HepG2 (cell line): ENCODE measurements around the gene SRP68. TPM values are rescaled to one million over a fixed set of nuclear protein-coding genes. Genes with fewer than 3 reads are reported as not detected.

Experiments used
- ATAC-seq: fragments of 200-7000 bp; cut with Tn5 transposase; 3 replicates; pipeline ENCODE4 v1.9.1; 2020; ENCODE audit warnings: mild to moderate bottlenecking, moderate library complexity
- BruUV-seq: library from RNA; stranded (reverse); fragments of 400-500 nt; replicated peaks from 2 replicates; lab custom pipeline; 2021; lab: Mats Ljungman, UMichigan
- CTCF ChIA-PET: fragments of 300-600 bp; formaldehyde crosslinking; extraction: SDS; loops from one replicate; lab custom pipeline; 2021; ENCODE audit warnings: low total read pairs, inconsistent platforms, low intra/inter-chr PET ratio; lab: Yijun Ruan, JAX
- POLR2A ChIA-PET: fragments of 350-600 bp; sonication (Branson Sonifier 250); formaldehyde crosslinking; loops from one replicate; lab custom pipeline; 2020; ENCODE audit warnings: antibody characterized with exemption, inconsistent platforms; lab: Yijun Ruan, JAX
- DNase-seq: peaks from one replicate; pipeline ENCODE4 v3.0.0-alpha.2; 2015; ENCODE audit warnings: low spot score
- FAIRE-seq: peaks from 3 replicates; lab custom pipeline; 2011; peaks lifted over from hg19 to GRCh38; lab: Jason Lieb, UNC
- H2AFZ ChIP-seq: one replicate; pipeline ENCODE4 v1.6.1; 2011; ENCODE audit warnings: low read length, inconsistent platforms
- H3K27ac ChIP-seq: fragments of 300-600 bp; 3 replicates; pipeline ENCODE4 v1.8.0; 2011; ENCODE audit warnings: mixed run types, mild to moderate bottlenecking, mixed read lengths, low read length, inconsistent platforms; ENCODE audit not compliant: insufficient read depth; ENCODE audit errors: extremely low read length
- H3K27me3 ChIP-seq, 2 experiments: fragments of 200-600 bp in 1 of 2; 2 replicates in 1 of 2; 3 replicates in 1 of 2; pipeline versions ENCODE4 v1.6.0 to v1.8.0; 2011; ENCODE audit warnings: low read length in 2 of 2, mild to moderate bottlenecking in 2 of 2, moderate library complexity in 2 of 2, inconsistent platforms in 1 of 2; ENCODE audit not compliant: insufficient read depth in 2 of 2, control insufficient read depth in 1 of 2
- H3K36me3 ChIP-seq, 2 experiments: fragments of 200-600 bp in 1 of 2; replicated peaks in 1 of 2; 2 replicates in 1 of 2; 3 replicates in 1 of 2; pipeline versions ENCODE4 v1.5.1 to v1.8.0; 2011; ENCODE audit warnings: low read length in 2 of 2, inconsistent platforms in 1 of 2; ENCODE audit not compliant: insufficient read depth in 2 of 2, control insufficient read depth in 1 of 2
- H3K4me1 ChIP-seq: 2 replicates; pipeline ENCODE4 v1.5.1; 2012; ENCODE audit warnings: low read length, inconsistent platforms; ENCODE audit not compliant: insufficient read depth
- H3K4me2 ChIP-seq: 2 replicates; pipeline ENCODE4 v1.6.0; 2011; ENCODE audit warnings: low read depth, low read length, inconsistent platforms
- H3K4me3 ChIP-seq, 3 experiments: fragments of 200-600 bp in 1 of 3; sonication (generic), shearing (Covaris generic) in 1 of 3; replicated peaks in 1 of 3; 2 replicates each; pipeline ENCODE4 v1.5.1; 2011 to 2016; ENCODE audit warnings: low read length in 3 of 3, inconsistent platforms in 2 of 3, low read depth in 2 of 3, mild to moderate bottlenecking in 2 of 3, control low read depth in 1 of 3, mixed read lengths in 1 of 3; ENCODE audit not compliant: insufficient read depth in 1 of 3
- H3K79me2 ChIP-seq: one replicate; pipeline ENCODE4 v1.6.1; 2011; ENCODE audit warnings: low read length, inconsistent platforms; ENCODE audit not compliant: insufficient read depth
- H3K9ac ChIP-seq: 2 replicates; pipeline ENCODE4 v1.6.0; 2011; ENCODE audit warnings: mild to moderate bottlenecking, low read depth, low read length, inconsistent platforms; ENCODE audit not compliant: insufficient read depth
- H3K9me3 ChIP-seq: 2 replicates; pipeline ENCODE4 v1.5.1; 2012; ENCODE audit warnings: mild to moderate bottlenecking, low read length
- H4K20me1 ChIP-seq: 2 replicates; pipeline ENCODE4 v1.6.0; 2011; ENCODE audit warnings: inconsistent platforms, mild to moderate bottlenecking, low read length, moderate library complexity; ENCODE audit not compliant: insufficient read depth
- EHMT2 ChIP-seq: fragments of 200-600 bp; sonication (generic); IDR thresholded peaks from 2 replicates; pipeline ENCODE4 v1.7.0; 2017; ENCODE audit warnings: antibody characterized with exemption, low read depth, low read length, borderline replicate concordance
- GTF3A ChIP-seq: sonication (generic); formaldehyde crosslinking; conservative IDR thresholded peaks from 2 replicates; pipeline ENCODE4 v1.4.0; 2020; ENCODE audit warnings: mild to moderate bottlenecking, missing genetic modification reagents
- MAF1 ChIP-seq: sonication (generic); formaldehyde crosslinking; IDR thresholded peaks from 2 replicates; pipeline ENCODE4 v1.5.0; 2020; ENCODE audit warnings: missing genetic modification reagents, borderline replicate concordance
- MYNN ChIP-seq: sonication (generic); formaldehyde crosslinking; IDR thresholded peaks from 2 replicates; pipeline ENCODE4 v1.4.0; 2020; ENCODE audit warnings: mild to moderate bottlenecking, low read depth, missing genetic modification reagents
- SAFB2 ChIP-seq: sonication (generic); formaldehyde crosslinking; IDR thresholded peaks from 2 replicates; pipeline ENCODE4 v1.5.1; 2020; ENCODE audit warnings: missing genetic modification reagents, low read depth, mild to moderate bottlenecking, borderline replicate concordance
- ZNF180 ChIP-seq: sonication (generic); formaldehyde crosslinking; IDR thresholded peaks from 2 replicates; pipeline ENCODE4 v1.4.0; 2020; ENCODE audit warnings: low read depth, missing genetic modification reagents, borderline replicate concordance
- ZNF326 ChIP-seq: sonication (generic); formaldehyde crosslinking; IDR thresholded peaks from 2 replicates; pipeline ENCODE4 v1.4.0; 2020; ENCODE audit warnings: missing genetic modification reagents, borderline replicate concordance
- ZNF564 ChIP-seq: sonication (generic); formaldehyde crosslinking; IDR thresholded peaks from 2 replicates; pipeline ENCODE4 v1.8.1; 2023; ENCODE audit warnings: mild to moderate bottlenecking, missing genetic modification reagents
- ZNF570 ChIP-seq: sonication (generic); formaldehyde crosslinking; IDR thresholded peaks from 2 replicates; pipeline ENCODE4 v1.4.0; 2020; ENCODE audit warnings: mild to moderate bottlenecking, missing genetic modification reagents, borderline replicate concordance
- ZSCAN25 ChIP-seq: sonication (generic); formaldehyde crosslinking; IDR thresholded peaks from 2 replicates; pipeline ENCODE4 v1.8.0; 2022; ENCODE audit warnings: mild to moderate bottlenecking, missing genetic modification reagents
- WGBS: methylation state at CpG from one replicate; pipeline ENCODE4 v1.1.6; 2017; ENCODE audit warnings: low lambda C conversion rate; 5-methylcytosine and 5-hydroxymethylcytosine counted together
- in situ Hi-C: cut with HindIII; loops from 2 replicates; pipeline ENCODE4 v1.10.0; 2017; ENCODE audit warnings: low pct_unique_long_range_greater_than_20kb; ENCODE audit not compliant: extremely low pct_ligation_motif_present
- intact Hi-C: fragments of 100-400 bp; cut with micrococcal nuclease; formaldehyde crosslinking; loops from one replicate; pipeline ENCODE4 v1.10.0; 2022; ENCODE audit not compliant: unreplicated experiment
- polyA plus RNA-seq, 8 experiments: library from polyadenylated mRNA; depleted of rRNA in 3 of 8; stranded (reverse) in 7 of 8; unstranded in 1 of 8; fragments of >200 nt; fragmentation: Illumina TruSeq in 4 of 8; extraction: Trizol in 4 of 8; gene quantifications; 2 replicates each; pipeline versions ENCODE4 v1.2.1 to v1.2.3, GENCODE V29; 2011 to 2016; ENCODE audit warnings: low read depth in 4 of 8, missing spikeins in 1 of 8, mixed read lengths in 1 of 8; ENCODE audit not compliant: insufficient read depth in 1 of 8
- total RNA-seq, 5 experiments: library from RNA; depleted of rRNA; stranded (reverse); fragments of >200 nt; fragmentation: Illumina TruSeq; extraction: Trizol; gene quantifications; 2 replicates each; pipeline ENCODE4 v1.2.3, GENCODE V29; 2016; ENCODE audit warnings: low read depth in 1 of 5
- TF ChIP-seq, protein P1 (sequence below): sonication (generic); formaldehyde crosslinking; IDR thresholded peaks from 2 replicates; pipeline ENCODE4 v1.8.0; 2023; ENCODE audit warnings: mild to moderate bottlenecking, missing genetic modification reagents
- TF ChIP-seq, protein P2 (sequence below): sonication (generic); formaldehyde crosslinking; IDR thresholded peaks from 2 replicates; pipeline ENCODE4 v1.5.0; 2020; ENCODE audit warnings: mild to moderate bottlenecking, missing genetic modification reagents, borderline replicate concordance
- TF ChIP-seq, protein P3 (sequence below): sonication (generic); formaldehyde crosslinking; IDR thresholded peaks from 2 replicates; pipeline ENCODE4 v1.8.0; 2022; ENCODE audit warnings: mild to moderate bottlenecking, missing genetic modification reagents, borderline replicate concordance

Gene SRP68
- total and polyA plus RNA-seq, 2 of the 13 experiments (the other 11 are each of a cell fraction or from before 2014, with no cell fraction given) = 39.8 to 74.3 TPM

DNA sequence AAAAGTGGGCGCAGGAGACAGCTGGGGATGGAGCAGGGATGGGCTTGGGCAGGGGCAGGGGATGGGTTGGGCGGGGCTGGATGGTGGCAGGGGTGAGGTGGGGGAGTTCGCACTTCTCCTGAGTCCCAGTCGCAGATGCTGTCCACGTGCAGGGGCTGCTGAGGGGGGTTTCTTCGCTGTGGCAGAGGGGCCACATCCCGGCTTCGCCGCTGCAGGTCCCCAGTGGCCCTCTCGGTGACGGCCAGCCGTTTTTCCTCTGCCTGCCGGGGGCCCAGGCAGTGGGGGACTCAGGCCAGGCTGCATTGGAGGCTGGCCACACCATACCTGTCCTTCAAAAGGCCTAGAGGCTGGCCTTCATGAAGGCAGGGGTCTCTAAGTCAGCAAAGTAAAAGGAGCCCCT, 53.5 kb downstream of the SRP68 start:
- intact Hi-C loops = no loop called here
- Histone ChIP-seq H3K9ac (no peak overlapping the region), H3K79me2 (no peaks in the 10 kb centered on the region), H3K27me3 (no peaks in the 10 kb centered on the region), H2AFZ (no peak overlapping the region), H3K9me3 (no peaks in the 10 kb centered on the region), H3K36me3 (peaks cover 2 to 14% of the 10 kb centered on the region in 2 experiments; a peak in 4 of 5 replicates), H4K20me1 (no peaks in the 10 kb centered on the region), H3K27ac (no peak overlapping the region), H3K4me3 (no peak overlapping the region), H3K4me2 (no peak overlapping the region), H3K4me1 (peaks cover 3% of the 10 kb centered on the region; the same call in 1 of the 2 replicates)
- BruUV-seq = no TSS peak
- ATAC-seq = no peak
- in situ Hi-C loops = no loop called here
- 95% methylated on average over 12 of the region's 13 CpGs for WGBS
- FAIRE-seq = no peak
- no peak for DNase-seq
- CTCF ChIA-PET = no interaction called here
- POLR2A ChIA-PET = interaction anchor here (2.1 kb wide), 1 partner anchor 10 kb away, joined by 5 read pairs; no protein-coding TSS in a partner anchor
- TF ChIP-seq, protein P1, sequence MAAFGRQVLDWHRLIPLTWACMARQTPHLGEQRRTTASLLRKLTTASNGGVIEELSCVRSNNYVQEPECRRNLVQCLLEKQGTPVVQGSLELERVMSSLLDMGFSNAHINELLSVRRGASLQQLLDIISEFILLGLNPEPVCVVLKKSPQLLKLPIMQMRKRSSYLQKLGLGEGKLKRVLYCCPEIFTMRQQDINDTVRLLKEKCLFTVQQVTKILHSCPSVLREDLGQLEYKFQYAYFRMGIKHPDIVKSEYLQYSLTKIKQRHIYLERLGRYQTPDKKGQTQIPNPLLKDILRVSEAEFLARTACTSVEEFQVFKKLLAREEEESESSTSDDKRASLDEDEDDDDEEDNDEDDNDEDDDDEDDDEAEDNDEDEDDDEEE (CRISPR knock-in tag) = no peak
- TF ChIP-seq ZNF180 (CRISPR knock-in tag) (no peak), ZNF570 (CRISPR knock-in tag) (no peak), SAFB2 (CRISPR knock-in tag) (no peak), GTF3A (CRISPR knock-in tag) (no peak), ZNF326 (no peak), MAF1 (CRISPR knock-in tag) (no peak), ZSCAN25 (no peak), MYNN (CRISPR knock-in tag) (no peak), EHMT2 (no peak), ZNF564 (CRISPR knock-in tag) (no peak)
- TF ChIP-seq, protein P2, sequence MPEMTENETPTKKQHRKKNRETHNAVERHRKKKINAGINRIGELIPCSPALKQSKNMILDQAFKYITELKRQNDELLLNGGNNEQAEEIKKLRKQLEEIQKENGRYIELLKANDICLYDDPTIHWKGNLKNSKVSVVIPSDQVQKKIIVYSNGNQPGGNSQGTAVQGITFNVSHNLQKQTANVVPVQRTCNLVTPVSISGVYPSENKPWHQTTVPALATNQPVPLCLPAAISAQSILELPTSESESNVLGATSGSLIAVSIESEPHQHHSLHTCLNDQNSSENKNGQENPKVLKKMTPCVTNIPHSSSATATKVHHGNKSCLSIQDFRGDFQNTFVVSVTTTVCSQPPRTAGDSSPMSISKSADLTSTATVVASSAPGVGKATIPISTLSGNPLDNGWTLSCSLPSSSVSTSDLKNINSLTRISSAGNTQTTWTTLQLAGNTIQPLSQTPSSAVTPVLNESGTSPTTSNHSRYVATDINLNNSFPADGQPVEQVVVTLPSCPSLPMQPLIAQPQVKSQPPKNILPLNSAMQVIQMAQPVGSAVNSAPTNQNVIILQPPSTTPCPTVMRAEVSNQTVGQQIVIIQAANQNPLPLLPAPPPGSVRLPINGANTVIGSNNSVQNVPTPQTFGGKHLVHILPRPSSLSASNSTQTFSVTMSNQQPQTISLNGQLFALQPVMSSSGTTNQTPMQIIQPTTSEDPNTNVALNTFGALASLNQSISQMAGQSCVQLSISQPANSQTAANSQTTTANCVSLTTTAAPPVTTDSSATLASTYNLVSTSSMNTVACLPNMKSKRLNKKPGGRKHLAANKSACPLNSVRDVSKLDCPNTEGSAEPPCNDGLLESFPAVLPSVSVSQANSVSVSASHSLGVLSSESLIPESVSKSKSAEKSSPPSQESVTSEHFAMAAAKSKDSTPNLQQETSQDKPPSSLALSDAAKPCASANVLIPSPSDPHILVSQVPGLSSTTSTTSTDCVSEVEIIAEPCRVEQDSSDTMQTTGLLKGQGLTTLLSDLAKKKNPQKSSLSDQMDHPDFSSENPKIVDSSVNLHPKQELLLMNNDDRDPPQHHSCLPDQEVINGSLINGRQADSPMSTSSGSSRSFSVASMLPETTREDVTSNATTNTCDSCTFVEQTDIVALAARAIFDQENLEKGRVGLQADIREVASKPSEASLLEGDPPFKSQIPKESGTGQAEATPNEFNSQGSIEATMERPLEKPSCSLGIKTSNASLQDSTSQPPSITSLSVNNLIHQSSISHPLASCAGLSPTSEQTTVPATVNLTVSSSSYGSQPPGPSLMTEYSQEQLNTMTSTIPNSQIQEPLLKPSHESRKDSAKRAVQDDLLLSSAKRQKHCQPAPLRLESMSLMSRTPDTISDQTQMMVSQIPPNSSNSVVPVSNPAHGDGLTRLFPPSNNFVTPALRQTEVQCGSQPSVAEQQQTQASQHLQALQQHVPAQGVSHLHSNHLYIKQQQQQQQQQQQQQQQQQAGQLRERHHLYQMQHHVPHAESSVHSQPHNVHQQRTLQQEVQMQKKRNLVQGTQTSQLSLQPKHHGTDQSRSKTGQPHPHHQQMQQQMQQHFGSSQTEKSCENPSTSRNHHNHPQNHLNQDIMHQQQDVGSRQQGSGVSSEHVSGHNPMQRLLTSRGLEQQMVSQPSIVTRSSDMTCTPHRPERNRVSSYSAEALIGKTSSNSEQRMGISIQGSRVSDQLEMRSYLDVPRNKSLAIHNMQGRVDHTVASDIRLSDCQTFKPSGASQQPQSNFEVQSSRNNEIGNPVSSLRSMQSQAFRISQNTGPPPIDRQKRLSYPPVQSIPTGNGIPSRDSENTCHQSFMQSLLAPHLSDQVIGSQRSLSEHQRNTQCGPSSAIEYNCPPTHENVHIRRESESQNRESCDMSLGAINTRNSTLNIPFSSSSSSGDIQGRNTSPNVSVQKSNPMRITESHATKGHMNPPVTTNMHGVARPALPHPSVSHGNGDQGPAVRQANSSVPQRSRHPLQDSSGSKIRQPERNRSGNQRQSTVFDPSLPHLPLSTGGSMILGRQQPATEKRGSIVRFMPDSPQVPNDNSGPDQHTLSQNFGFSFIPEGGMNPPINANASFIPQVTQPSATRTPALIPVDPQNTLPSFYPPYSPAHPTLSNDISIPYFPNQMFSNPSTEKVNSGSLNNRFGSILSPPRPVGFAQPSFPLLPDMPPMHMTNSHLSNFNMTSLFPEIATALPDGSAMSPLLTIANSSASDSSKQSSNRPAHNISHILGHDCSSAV = no peak
- TF ChIP-seq, protein P3, sequence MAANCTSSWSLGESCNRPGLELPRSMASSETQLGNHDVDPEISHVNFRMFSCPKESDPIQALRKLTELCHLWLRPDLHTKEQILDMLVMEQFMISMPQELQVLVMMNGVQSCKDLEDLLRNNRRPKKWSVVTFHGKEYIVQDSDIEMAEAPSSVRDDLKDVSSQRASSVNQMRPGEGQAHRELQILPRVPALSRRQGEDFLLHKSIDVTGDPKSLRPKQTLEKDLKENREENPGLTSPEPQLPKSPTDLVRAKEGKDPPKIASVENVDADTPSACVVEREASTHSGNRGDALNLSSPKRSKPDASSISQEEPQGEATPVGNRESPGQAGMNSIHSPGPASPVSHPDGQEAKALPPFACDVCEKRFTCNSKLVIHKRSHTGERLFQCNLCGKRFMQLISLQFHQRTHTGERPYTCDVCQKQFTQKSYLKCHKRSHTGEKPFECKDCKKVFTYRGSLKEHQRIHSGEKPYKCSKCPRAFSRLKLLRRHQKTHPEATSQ (CRISPR knock-in tag) = no peak
